RWPE1 (cell line): ENCODE measurements around the gene DENND1A.
"Not testable (repeated sequence)": the region's sequence is repeated elsewhere in the genome, so short reads cannot be mapped to it uniquely, and the experiment has no call there.

ENCODE experiments used
- CTCF ChIA-PET: fragments of 350-600 bp; sonication (Branson Sonifier 250); formaldehyde crosslinking; extraction: SDS; loops from one replicate; lab custom pipeline; 2021; lab: Yijun Ruan, JAX
- POLR2A ChIA-PET: fragments of 400-600 bp; formaldehyde crosslinking; extraction: SDS; loops from one replicate; lab custom pipeline; 2020; ENCODE audit warnings: antibody characterized with exemption; ENCODE audit not compliant: low non-redundant PET; lab: Yijun Ruan, JAX
- DNase-seq: peaks from one replicate; pipeline ENCODE4 v3.0.0; 2012; ENCODE audit warnings: low spot score
- H3K27ac ChIP-seq: fragments of 450-650 bp; 2 replicates; pipeline ENCODE4 v1.5.1; 2017
- CTCF ChIP-seq: fragments of 450-650 bp; conservative IDR thresholded peaks from 2 replicates; pipeline ENCODE4 v1.5.1; 2017; ENCODE audit warnings: low read depth, mild to moderate bottlenecking

DENND1A gene

DNA sequence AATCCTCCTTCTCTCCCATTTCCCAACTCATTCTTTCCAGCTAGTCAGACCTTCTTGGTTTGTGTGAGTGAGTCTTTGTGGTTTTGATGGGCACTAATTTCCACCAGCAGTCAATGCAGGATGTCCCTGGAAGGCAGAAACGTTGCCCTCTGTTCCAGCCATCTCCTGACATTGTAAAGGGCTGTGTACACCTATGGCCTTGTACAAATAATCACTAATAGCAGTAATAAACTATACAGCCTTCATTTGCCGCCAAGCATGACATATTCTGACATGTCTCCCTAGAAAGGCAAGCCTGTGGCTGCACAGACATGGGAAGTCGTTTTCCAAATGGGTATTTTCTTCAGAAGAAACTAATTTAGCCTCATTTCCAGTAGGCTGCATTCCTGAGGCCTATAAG lies 18.4 kb upstream of the DENND1A start:
- ChIA-PET CTCF (no interaction called here), POLR2A (no interaction called here)
- no peak for DNase-seq
- TF ChIP-seq CTCF = no peak
- no peak overlapping the region for H3K27ac ChIP-seq

GRCh38 chr9:123947326-123947725 lies 17.4 kb upstream of the DENND1A start:
- H3K27ac ChIP-seq = no peak overlapping the region
- POLR2A ChIA-PET = no interaction called here
- TF ChIP-seq CTCF = no peak
- DNase-seq = no peak
- CTCF ChIA-PET = no interaction called here

DNA sequence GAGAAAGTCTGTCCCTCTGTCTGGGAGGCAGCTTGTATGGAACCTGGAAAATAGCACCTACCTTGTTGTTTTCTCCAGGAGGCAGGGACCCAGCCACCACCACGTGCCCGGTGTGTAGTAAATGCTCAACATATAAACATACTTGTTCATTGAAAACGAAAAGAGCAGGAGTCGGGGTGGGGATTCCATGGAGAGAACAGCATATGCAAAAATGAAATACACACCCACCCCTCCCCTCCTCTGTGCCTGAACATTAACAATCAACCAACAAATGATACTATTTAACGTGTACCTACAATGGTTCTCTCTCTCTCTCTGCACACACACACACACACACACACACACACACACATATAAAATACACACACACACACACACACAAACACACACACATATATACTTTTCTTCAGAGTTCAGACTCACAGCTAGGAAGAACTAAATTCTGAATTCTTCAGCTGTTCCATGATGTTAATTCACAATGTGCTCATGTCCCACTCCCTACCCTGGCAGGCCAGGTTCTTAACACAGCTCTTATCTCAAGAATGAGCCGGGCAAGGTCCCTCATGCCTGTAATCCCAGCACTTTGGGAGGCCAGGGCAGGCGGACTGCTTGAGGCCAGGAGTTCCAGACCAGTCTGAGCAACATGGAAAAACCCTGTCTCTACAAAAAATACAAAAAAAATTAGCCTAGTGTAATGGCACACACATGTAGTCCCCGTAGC lies 16.3 kb upstream of the DENND1A start:
- no peak overlapping the region for H3K27ac ChIP-seq
- ChIA-PET CTCF (no interaction called here), POLR2A (no interaction called here)
- no peak for TF ChIP-seq CTCF
- no peak for DNase-seq

DNA sequence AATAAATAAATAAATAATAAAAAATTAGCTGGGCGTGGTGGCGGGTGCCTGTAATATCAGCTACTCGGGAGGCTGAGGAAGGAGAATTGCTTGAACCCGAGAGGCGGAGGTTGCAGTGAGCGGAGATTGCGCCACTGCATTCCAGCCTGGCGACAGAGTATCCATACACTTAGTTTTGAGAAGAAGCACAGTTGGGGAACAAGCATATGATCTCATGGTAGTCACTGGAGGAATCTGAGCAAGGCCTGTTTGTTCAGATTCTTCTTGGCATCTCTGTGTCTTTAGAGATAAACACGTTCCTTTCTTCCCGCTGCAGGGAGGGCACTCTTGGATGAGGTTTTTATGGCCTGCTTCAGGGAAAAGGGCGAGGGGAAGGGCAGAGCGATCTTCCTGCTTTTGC lies 15.6 kb upstream of the DENND1A start:
- POLR2A ChIA-PET = no interaction called here
- DNase-seq = no peak
- no peak for TF ChIP-seq CTCF
- CTCF ChIA-PET = no interaction called here
- H3K27ac ChIP-seq = no peak overlapping the region

GRCh38 chr9:123944464-123944863 lies 14.5 kb upstream of the DENND1A start:
- DNase-seq, POLR2A ChIA-PET, CTCF ChIA-PET, H3K27ac ChIP-seq: not testable (repeated sequence)

DNA sequence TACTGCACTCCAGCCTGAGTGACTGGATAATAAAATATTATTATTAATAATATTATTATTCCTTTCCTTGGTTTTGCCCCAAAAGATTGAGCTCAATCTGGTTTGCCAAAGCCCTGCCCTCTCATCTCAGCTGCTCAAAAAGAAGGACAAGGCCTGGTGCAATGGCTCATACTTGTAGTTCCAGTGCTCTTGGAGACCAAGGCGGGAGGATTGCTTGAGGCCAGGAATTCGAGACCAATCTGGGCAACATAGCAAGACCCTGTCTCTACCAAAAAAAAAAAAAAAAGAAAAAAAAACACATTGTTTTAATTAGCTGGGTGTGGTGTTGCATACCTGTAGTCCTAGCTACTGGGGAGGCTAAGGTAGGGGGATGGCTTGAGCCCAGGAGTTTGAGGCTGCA lies 13.7 kb upstream of the DENND1A start:
- CTCF ChIA-PET = interaction anchor here (0.7 to 0.8 kb wide), 2 partner anchors 79 to 542 kb away, joined by 3 to 4 read pairs; no protein-coding TSS in a partner anchor
- POLR2A ChIA-PET = no interaction called here
- no peak for TF ChIP-seq CTCF
- DNase-seq = no peak
- no peak overlapping the region for H3K27ac ChIP-seq

- TF ChIP-seq CTCF = no peak
- no peak overlapping the region for H3K27ac ChIP-seq
- CTCF ChIA-PET = interaction anchor here (0.7 kb wide), 3 partner anchors 12 to 515 kb away, joined by 3 read pairs; no protein-coding TSS in a partner anchor
- POLR2A ChIA-PET = no interaction called here
- DNase-seq = no peak
These were observed 12.6 kb upstream of the DENND1A start for GRCh38 chr9:123942542-123942941.
